Measurements from ENCODE around the gene COL4A6.

Gene COL4A6

GRCh38 chrX:108316456-108316855, 121.8 kb downstream of the COL4A6 start:
- TF ChIP-seq YY1 (IDR thresholded peaks at IDR 0.05; ENCODE audit: insufficient read depth, insufficient read length) = no peak
- H3K9ac ChIP-seq (ENCODE audit: insufficient read length, low read depth) = no peak overlapping the region

GRCh38 chrX:108313669-108314068, 124.6 kb downstream of the COL4A6 start:
- Histone ChIP-seq H3K4me3 (ENCODE audit: insufficient read length, low read depth) (no peak overlapping the region), H3K27me3 (ENCODE audit: insufficient read depth, insufficient read length) (no peaks in the 10 kb centered on the region), H3K4me1 (ENCODE audit: insufficient read depth, insufficient read length) (no peaks in the 10 kb centered on the region), H3K36me3 (ENCODE audit: insufficient read depth, insufficient read length, low read length) (no peaks in the 10 kb centered on the region), H3K9ac (ENCODE audit: insufficient read length, low read depth) (no peak overlapping the region), H3K9me3 (ENCODE audit: insufficient read depth, low read length) (no peaks in the 10 kb centered on the region)
- no peak for TF ChIP-seq SUZ12 (IDR thresholded peaks at IDR 0.05; ENCODE audit: extremely low read depth, insufficient read depth, insufficient read length)
- no peak for TF ChIP-seq YY1 (IDR thresholded peaks at IDR 0.05; ENCODE audit: insufficient read depth, insufficient read length)
- TF ChIP-seq ZNF274 (IDR thresholded peaks at IDR 0.05; ENCODE audit: low read depth, low read length) = no peak
- no peak for DNase-seq (ENCODE audit: low read depth, low spot score)

More at GRCh38 chrX:108316456-108316855, 121.8 kb downstream of the COL4A6 start:
- H3K36me3 ChIP-seq (ENCODE audit: insufficient read depth, insufficient read length, low read length) = no peaks in the 10 kb centered on the region
- H3K9me3 ChIP-seq (ENCODE audit: insufficient read depth, low read length) = no peaks in the 10 kb centered on the region
- DNase-seq (ENCODE audit: low read depth, low spot score) = no peak
- no peaks in the 10 kb centered on the region for H3K4me1 ChIP-seq (ENCODE audit: insufficient read depth, insufficient read length)
- no peaks in the 10 kb centered on the region for H3K27me3 ChIP-seq (ENCODE audit: insufficient read depth, insufficient read length)
- no peak overlapping the region for H3K4me3 ChIP-seq (ENCODE audit: insufficient read length, low read depth)

- Histone ChIP-seq H3K4me1 (ENCODE audit: insufficient read depth, insufficient read length) (no peaks in the 10 kb centered on the region), H3K9ac (ENCODE audit: insufficient read length, low read depth) (no peak overlapping the region), H3K4me3 (ENCODE audit: insufficient read length, low read depth) (no peak overlapping the region), H3K27me3 (ENCODE audit: insufficient read depth, insufficient read length) (no peaks in the 10 kb centered on the region), H3K9me3 (ENCODE audit: insufficient read depth, low read length) (no peaks in the 10 kb centered on the region), H3K36me3 (ENCODE audit: insufficient read depth, insufficient read length, low read length) (no peaks in the 10 kb centered on the region)
- no peak for TF ChIP-seq SUZ12 (IDR thresholded peaks at IDR 0.05; ENCODE audit: extremely low read depth, insufficient read depth, insufficient read length)
- no peak for DNase-seq (ENCODE audit: low read depth, low spot score)
Measured at GRCh38 chrX:108312957-108313356, 125.3 kb downstream of the COL4A6 start.

- no peaks in the 10 kb centered on the region for H3K27me3 ChIP-seq (ENCODE audit: insufficient read depth, insufficient read length)
- DNase-seq (ENCODE audit: low read depth, low spot score) = no peak
- no peaks in the 10 kb centered on the region for H3K9me3 ChIP-seq (ENCODE audit: insufficient read depth, low read length)
- no peaks in the 10 kb centered on the region for H3K36me3 ChIP-seq (ENCODE audit: insufficient read depth, insufficient read length, low read length)
- TF ChIP-seq YY1 (IDR thresholded peaks at IDR 0.05; ENCODE audit: insufficient read depth, insufficient read length) (no peak), SUZ12 (IDR thresholded peaks at IDR 0.05; ENCODE audit: extremely low read depth, insufficient read depth, insufficient read length) (no peak), ZNF274 (IDR thresholded peaks at IDR 0.05; ENCODE audit: low read depth, low read length) (no peak)
- H3K9ac ChIP-seq (ENCODE audit: insufficient read length, low read depth) = no peak overlapping the region
- no peak overlapping the region for H3K4me3 ChIP-seq (ENCODE audit: insufficient read length, low read depth)
- H3K4me1 ChIP-seq (ENCODE audit: insufficient read depth, insufficient read length) = no peaks in the 10 kb centered on the region
Measured at GRCh38 chrX:108312011-108312410, 126.2 kb downstream of the COL4A6 start.

- H3K4me1 ChIP-seq (ENCODE audit: insufficient read depth, insufficient read length) = no peaks in the 10 kb centered on the region
- H3K9me3 ChIP-seq (ENCODE audit: insufficient read depth, low read length) = no peaks in the 10 kb centered on the region
- no peak for TF ChIP-seq SUZ12 (IDR thresholded peaks at IDR 0.05; ENCODE audit: extremely low read depth, insufficient read depth, insufficient read length)
- TF ChIP-seq YY1 (IDR thresholded peaks at IDR 0.05; ENCODE audit: insufficient read depth, insufficient read length) = no peak
- TF ChIP-seq ZNF274 (IDR thresholded peaks at IDR 0.05; ENCODE audit: low read depth, low read length) = no peak
- H3K9ac ChIP-seq (ENCODE audit: insufficient read length, low read depth) = no peak overlapping the region
- H3K4me3 ChIP-seq (ENCODE audit: insufficient read length, low read depth) = no peak overlapping the region
- DNase-seq (ENCODE audit: low read depth, low spot score) = no peak
- H3K36me3 ChIP-seq (ENCODE audit: insufficient read depth, insufficient read length, low read length) = no peaks in the 10 kb centered on the region
- H3K27me3 ChIP-seq (ENCODE audit: insufficient read depth, insufficient read length) = no peaks in the 10 kb centered on the region
Measured at GRCh38 chrX:108310506-108310905, 127.7 kb downstream of the COL4A6 start.

- Histone ChIP-seq H3K9ac (ENCODE audit: insufficient read length, low read depth) (no peak overlapping the region), H3K9me3 (ENCODE audit: insufficient read depth, low read length) (no peaks in the 10 kb centered on the region), H3K36me3 (ENCODE audit: insufficient read depth, insufficient read length, low read length) (no peaks in the 10 kb centered on the region), H3K4me3 (ENCODE audit: insufficient read length, low read depth) (no peak overlapping the region), H3K27me3 (ENCODE audit: insufficient read depth, insufficient read length) (no peaks in the 10 kb centered on the region), H3K4me1 (ENCODE audit: insufficient read depth, insufficient read length) (no peaks in the 10 kb centered on the region)
- TF ChIP-seq ZNF274 (IDR thresholded peaks at IDR 0.05; ENCODE audit: low read depth, low read length) (no peak), YY1 (IDR thresholded peaks at IDR 0.05; ENCODE audit: insufficient read depth, insufficient read length) (no peak), SUZ12 (IDR thresholded peaks at IDR 0.05; ENCODE audit: extremely low read depth, insufficient read depth, insufficient read length) (no peak)
- DNase-seq (ENCODE audit: low read depth, low spot score) = no peak
Measured at GRCh38 chrX:108309144-108309543, 129.1 kb downstream of the COL4A6 start.

- no peaks in the 10 kb centered on the region for H3K9me3 ChIP-seq (ENCODE audit: insufficient read depth, low read length)
- H3K4me3 ChIP-seq (ENCODE audit: insufficient read length, low read depth) = no peak overlapping the region
- no peak for TF ChIP-seq SUZ12 (IDR thresholded peaks at IDR 0.05; ENCODE audit: extremely low read depth, insufficient read depth, insufficient read length)
- H3K4me1 ChIP-seq (ENCODE audit: insufficient read depth, insufficient read length) = no peaks in the 10 kb centered on the region
- no peaks in the 10 kb centered on the region for H3K27me3 ChIP-seq (ENCODE audit: insufficient read depth, insufficient read length)
- H3K9ac ChIP-seq (ENCODE audit: insufficient read length, low read depth) = no peak overlapping the region
- no peaks in the 10 kb centered on the region for H3K36me3 ChIP-seq (ENCODE audit: insufficient read depth, insufficient read length, low read length)
- no peak for DNase-seq (ENCODE audit: low read depth, low spot score)
Measured at GRCh38 chrX:108307132-108308085, 130.8 kb downstream of the COL4A6 start.

Measured in NT2/D1 (cell line).